ENCODE data around the gene DNAJC9. TPM values are rescaled to one million over a fixed set of nuclear protein-coding genes. Genes with fewer than 3 reads are reported as not detected.

The DNAJC9 gene
- total RNA-seq, 2 experiments from 2014 or later, result 66.6 to 68.9 TPM

DNA sequence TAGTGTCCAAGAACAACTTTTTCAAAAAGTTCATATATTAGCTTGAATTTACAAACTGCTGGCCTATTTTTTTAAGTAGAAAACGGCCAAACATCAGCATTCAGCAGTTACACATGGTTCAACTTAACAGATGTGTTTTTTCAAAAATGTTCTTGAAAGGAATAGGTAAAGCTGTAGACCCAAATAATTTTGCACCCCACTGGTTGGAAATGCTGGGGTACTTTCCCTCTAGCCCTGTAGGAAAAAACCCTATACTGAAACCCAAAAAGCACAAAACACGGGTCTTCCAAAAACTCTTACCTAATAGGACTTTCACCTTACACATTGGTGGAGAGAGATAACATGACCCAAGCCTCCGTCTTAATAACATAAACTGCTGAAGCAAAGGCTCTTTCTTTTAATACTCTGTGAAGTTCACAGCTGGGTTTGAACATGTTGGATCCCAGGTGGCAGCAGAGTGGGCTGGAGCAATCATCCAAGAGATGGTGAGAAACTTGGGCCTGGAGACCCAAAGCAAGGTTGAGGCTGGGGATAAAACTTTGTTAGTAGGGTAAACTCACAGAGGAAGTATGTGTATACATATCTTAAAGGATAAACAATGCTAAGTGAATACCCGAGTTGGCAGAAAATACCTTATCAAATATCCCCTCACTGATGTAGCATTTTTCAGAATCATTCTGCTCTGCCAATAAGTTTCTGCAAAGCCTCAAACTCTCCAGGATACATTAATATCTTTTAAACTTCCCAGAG lies 629 bp upstream of the DNAJC9 start:
- ChIA-PET CTCF (interaction anchor here (1.6 kb wide), 1 partner anchor 9 kb away, joined by 4 read pairs; no protein-coding TSS in a partner anchor), POLR2A (interaction anchor here (0.5 to 2.2 kb wide), 10 partner anchors 8 to 1376 kb away, joined by 3 to 9 read pairs (median 4); partner anchors contain the start of genes ANXA7, FAM149B1 and PPP3CB)

DNA sequence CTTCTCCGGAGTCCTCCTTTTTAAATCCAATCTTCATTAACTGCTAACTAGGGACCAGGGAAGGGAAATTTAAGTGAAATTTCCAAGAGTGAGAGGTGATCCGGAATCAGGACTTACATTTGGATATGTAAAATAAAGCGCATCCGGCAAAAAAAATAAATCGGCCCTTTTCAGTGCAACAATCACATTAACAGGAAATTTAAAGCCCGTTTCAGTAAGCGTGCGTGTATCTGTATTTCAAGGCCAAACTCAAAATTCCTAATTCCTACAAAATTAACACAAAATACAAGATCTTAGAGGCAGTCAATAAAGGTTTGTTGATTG lies 771 bp downstream of the DNAJC9 start:
- ChIA-PET CTCF (interaction anchor here (1.5 kb wide), 1 partner anchor 13 kb away, joined by 5 read pairs; no protein-coding TSS in a partner anchor), POLR2A (interaction anchor here (1.5 to 2.2 kb wide), 5 partner anchors 10 to 249 kb away, joined by 3 to 9 read pairs (median 6); partner anchors contain the start of genes ANXA7, FAM149B1 and PPP3CB)

DNA sequence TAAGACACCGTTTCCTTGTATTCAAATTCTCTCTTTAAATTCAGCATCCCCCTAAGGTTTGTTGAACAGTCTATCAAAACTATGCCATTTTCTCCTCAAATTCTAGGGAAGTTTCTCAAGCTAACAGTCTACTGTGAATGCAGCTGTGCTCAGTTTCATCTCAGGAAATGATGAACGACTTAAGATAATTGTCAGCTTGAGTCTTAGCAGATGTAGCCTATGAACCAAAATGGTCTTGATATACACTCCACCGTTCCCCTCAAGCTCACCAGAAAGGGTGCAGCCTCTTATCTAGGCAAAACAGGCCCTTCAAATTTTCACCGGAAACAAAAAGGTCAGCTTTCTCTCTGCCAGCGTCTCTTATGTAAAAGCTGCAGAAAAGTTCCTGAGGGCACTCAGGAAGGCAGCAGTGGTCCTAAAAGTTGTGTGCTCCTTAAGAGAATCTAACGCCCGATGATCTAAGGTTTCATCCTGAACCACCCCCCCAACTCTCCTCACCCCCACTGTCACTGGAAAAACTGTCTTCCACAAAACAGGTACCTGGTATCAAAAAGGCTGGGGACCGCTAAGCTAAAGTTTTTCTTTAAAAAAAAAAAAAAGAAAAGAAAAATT lies 2.1 kb downstream of the DNAJC9 start:
- CTCF ChIA-PET, result interaction anchor here (0.6 kb wide), 2 partner anchors 9 to 1146 kb away, joined by 3 to 4 read pairs; no protein-coding TSS in a partner anchor
- POLR2A ChIA-PET, result interaction anchor here (0.6 to 1.2 kb wide), 5 partner anchors 9 to 187 kb away, joined by 3 to 7 read pairs (median 3); no protein-coding TSS in a partner anchor

DNA sequence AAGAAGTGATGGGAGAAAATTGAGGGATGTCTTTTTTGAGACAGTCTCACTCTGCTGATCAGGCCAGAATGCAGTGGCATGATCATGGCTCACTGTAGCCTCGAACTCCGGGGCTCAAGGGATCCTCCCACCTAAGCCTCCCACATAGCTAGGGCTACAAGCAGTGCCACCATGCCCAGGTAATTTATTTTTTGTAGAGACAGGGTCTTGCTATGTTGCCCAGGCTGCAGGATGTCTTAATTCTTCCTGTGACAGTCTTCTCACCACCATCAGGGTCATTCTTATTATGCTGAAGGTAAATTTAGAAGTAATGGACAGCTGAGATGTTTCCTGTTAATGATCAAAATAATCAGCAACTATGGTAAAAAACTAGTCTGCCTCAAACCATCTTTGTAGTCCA lies 7.1 kb downstream of the DNAJC9 start:
- CTCF ChIA-PET, result no interaction called here

DNA sequence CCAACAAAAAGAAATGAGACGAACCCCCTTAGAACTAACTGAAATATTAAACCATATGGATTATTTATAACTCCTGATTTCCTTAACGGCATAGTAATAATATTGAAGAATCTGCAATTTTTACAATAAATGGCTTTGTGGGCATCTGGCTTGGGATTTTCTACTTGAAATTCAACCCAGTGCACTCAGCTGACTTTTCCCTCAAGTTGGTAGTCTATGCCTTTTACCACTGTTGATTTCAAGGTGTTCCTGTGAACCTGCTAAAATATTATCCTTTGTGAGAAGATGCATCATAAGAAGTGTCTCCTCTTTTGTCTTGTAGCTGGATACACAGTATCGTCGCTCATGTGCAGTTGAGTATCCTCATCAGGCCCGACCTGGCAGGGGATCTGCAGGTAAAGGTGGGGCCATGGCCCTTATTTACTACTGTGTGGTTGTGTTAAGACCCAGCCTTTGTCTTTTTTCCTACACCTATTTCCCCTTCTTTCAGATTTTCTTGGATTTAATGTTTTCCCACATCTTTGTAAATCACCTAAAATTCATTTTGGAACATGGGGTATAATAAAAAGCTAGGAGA lies 8.0 kb downstream of the DNAJC9 start:
- ChIA-PET POLR2A (no interaction called here), CTCF (interaction anchor here (1.7 kb wide), 1 partner anchor 9 kb away, joined by 4 read pairs; the partner anchor contains the start of gene DNAJC9)

More for the DNA sequence above, 7.1 kb downstream of the DNAJC9 start:
- POLR2A ChIA-PET, result no interaction called here

DNA sequence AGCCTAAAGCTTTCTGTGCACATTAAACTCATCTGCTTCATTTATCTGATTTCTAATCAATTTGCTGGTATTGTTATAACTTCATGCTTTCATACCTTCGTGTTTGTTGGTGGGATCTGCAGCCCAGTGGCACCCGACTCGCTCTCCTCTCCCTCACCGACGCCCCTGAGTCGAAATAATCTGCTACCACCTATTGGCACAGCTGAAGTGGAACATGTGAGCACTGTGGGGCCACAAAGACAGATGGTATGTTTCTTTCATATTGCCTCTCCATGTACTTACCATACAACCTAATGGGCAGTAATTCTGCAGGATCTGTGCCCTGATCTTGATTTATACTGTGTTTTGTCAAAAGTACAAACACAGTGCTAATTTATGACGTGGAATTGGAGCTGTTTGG lies 12.4 kb downstream of the DNAJC9 start:
- ChIA-PET CTCF (no interaction called here), POLR2A (no interaction called here)

DNA sequence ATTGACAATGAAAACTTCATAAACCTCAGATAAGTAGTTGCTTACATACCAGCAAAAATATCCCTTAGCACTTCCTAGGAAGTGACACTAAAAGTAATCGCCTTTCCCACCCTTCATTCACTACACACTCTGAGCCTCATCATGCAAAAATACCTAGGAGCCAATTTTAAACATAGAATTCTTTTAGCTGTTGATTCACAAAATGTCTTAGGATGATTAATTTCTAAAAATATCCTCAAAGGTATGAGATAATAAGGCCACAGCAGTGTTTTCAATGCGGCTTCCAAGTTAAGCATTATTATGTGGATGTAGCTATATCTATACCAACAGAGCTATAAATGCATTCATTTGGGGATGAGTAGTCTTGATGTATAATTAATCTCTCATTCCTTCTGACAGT lies 13.2 kb downstream of the DNAJC9 start:
- ChIA-PET POLR2A (no interaction called here), CTCF (no interaction called here)

DNA sequence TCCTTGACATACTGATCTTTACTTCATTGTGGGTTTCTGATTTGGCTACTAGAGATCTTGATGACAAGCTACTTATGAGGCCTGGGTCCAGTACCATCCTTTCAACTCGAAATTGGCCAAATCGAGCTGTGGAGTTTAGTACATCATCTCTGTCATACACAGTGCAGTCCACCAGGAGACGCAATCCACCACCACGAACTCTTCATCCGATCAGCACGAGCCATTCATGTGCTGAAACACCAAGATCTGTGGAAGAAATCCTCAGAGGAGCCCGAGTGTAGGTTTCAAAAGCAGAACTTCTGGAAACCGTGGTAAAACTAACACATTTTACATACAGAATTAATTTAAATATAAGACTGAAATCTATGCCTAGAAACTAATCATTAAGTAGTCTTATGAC lies 14.2 kb downstream of the DNAJC9 start:
- CTCF ChIA-PET, result no interaction called here
- POLR2A ChIA-PET, result no interaction called here

DNA sequence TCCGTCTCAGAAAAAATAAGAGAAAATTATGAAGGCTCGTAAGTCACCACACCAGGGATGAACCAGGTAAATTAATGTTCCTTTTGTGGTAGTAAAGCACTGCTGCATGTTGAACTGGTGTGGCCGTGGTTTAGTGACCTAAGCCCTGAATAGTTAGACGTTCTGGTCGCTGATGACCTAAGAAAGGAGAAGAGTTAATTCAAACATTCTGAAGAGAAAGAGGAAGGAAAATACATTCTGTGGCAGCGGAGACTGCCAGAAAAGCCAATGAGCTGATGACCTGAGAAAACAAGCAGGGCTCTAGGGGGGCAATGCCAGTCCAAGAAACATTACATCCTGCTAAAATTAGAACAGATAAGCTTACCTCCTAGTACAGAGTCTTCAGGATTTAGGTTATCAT lies 17.5 kb downstream of the DNAJC9 start:
- POLR2A ChIA-PET, result no interaction called here
- CTCF ChIA-PET, result interaction anchor here (0.6 kb wide), 1 partner anchor 9 kb away, joined by 3 read pairs; no protein-coding TSS in a partner anchor

DNA sequence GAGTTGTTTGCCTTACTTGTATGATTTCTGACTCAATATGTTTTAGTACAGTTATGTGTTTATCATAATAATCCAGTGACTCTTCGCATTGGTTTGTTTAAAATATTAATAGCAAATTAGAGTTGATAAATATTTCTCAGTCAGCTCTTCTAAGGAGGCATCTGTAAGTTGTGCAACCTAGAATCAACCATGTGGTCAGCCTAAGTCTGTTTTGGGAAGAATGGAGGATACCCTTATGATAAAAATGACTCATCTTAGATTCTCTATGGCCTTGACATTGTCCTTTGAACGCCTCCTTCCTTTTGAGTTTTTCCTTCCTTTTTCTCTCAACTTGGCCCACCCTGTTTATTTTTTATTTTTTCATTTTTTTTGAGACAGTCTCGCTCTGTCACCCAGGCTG lies 18.8 kb downstream of the DNAJC9 start:
- POLR2A ChIA-PET, result no interaction called here
- CTCF ChIA-PET, result no interaction called here

DNA sequence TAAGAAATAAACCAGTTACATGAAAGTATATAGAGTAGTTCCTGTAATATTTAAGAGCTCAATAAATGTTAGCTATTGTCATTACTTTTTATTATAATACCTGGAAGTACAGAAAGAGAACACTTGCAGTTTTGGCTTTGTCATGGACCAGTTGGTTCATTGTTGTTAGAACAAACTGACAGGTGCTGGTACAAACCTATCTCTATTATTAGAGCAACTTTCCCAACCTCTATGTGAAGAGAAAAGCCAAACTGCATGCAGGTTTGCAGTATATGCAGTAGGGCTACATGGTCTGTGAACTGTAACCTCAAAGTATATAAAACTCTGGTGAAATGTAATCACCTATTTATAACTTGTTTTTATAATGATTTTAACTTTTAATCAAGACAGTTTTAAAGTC lies 20.4 kb downstream of the DNAJC9 start:
- POLR2A ChIA-PET, result no interaction called here
- CTCF ChIA-PET, result no interaction called here

DNA sequence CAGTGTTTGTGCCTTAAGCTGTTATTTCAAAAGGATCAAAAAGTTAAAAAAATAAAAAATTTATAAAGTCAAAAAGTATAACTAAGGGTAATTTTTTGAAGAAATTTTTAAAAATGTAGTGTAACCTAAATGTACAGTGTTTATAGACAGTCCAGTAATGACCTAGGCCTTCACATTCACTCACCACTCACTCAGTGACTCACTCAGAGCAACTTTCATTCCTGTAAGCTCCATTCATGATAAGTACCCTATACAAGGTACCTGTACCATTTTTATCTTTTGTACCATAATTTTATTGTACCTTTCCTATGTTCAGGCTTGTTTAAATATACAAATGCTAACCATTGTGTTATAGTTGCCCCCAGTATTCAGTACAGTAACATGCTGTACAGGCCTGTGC lies 21.5 kb downstream of the DNAJC9 start:
- ChIA-PET CTCF (no interaction called here), POLR2A (no interaction called here)

DNA sequence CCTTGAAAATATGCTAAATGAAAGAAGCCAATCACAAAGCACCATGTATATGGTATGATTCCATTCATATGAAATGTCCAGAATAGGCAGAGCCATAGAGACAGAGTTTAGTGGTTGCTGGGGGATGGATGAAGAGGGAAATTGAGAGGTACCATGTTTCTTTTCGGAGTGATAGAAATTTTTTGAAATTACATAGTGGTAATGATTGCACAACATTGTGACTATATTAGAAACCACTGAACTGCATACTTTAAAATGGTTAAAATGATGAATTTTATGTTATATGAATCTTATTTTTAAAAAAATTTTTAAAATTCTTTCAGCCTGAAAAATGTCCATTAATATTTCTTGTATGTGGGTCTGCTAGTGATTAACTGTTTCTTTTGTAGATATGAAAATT lies 26.1 kb downstream of the DNAJC9 start:
- CTCF ChIA-PET, result no interaction called here
- POLR2A ChIA-PET, result no interaction called here

DNA sequence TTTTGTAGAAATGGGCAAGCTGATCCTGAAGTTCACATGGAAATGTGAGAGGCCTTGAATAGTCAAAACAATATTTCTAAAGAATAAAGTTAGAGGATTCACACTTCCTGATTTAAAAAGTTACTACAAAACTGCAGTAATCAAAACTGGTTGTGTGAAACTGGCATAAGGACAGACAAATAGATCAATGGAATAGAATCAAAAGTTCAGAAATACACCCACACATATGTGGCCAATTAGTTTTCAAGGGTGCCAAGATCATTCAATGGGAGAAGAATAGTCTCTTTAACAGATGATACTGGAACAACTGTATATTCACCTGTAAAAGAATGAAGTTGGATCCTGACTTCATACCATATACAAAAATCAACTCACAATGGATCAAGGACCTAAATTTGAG lies 27.7 kb downstream of the DNAJC9 start:
- POLR2A ChIA-PET, result no interaction called here
- CTCF ChIA-PET, result no interaction called here

DNA sequence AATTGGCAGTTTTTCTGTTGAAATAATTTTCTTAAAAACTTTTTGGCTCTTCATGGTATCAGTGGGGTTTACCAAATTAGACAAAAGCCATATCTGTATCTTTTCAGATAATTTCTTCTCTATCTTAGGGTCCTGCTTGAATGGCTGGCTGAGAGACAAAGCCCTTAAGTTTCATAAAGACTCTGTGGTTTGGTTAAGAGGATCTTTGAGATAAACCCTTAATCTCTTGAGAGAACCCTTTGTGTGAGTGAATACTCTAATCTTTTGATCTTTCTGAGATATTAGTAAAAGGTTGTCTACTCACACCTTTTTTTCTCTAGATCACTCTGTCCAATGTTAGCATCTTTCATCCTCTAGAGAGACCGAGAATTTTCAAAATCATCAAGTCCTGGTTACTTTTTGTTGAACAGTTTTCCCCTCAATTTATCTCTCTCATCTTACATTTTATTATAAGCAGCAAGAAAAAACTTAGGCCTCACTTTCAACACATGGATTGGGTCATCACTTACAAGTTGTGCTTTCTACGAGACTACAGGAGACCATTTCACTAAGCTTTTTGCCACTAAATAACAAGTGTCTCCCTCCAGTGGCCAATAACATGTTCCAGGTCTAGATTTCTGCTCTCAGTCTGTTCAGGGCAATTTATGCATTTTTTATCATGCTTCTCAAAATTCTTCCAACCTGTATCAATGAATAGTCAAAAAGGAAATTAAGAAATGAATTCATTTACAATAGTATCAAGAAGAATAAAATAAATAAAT lies 28.4 kb downstream of the DNAJC9 start:
- ChIA-PET CTCF (no interaction called here), POLR2A (no interaction called here)

DNA sequence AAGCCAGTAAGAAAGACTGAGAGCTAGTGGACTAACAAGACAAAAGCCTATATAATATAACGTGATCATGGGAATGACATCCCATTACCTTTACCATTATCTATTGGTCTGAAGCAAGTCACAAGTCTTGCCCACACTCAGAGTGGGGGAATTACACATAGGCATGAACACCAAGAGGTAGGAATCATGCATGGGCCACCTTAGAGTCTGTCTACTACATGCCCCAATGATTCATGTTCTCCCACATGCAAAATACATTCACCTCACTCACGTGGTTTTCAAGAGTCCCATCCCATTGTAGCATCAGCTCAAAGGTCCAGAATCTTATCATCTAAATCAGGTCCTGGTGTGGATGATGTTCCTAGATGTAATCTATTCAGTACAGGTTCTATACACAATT lies 29.4 kb downstream of the DNAJC9 start:
- ChIA-PET POLR2A (no interaction called here), CTCF (no interaction called here)

DNA sequence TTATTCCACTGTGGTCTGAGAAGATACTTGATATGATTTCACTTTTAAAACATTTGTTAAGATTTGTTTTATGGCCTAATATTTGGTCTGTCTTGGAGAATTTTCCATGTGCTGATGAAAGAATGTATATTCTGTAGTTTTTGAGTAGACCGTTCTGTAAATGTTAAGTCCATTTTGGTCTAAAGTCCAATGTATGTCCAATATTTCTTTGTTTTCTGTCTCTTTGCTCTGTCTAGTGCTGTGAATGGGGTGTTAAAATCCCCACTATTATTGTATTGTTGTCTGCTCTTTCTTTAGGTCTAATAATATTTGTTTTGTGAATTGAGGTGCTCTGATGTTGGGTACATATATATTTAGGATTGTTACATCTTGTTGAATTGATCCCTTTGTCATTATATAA lies 31.3 kb downstream of the DNAJC9 start:
- ChIA-PET CTCF (no interaction called here), POLR2A (no interaction called here)

DNA sequence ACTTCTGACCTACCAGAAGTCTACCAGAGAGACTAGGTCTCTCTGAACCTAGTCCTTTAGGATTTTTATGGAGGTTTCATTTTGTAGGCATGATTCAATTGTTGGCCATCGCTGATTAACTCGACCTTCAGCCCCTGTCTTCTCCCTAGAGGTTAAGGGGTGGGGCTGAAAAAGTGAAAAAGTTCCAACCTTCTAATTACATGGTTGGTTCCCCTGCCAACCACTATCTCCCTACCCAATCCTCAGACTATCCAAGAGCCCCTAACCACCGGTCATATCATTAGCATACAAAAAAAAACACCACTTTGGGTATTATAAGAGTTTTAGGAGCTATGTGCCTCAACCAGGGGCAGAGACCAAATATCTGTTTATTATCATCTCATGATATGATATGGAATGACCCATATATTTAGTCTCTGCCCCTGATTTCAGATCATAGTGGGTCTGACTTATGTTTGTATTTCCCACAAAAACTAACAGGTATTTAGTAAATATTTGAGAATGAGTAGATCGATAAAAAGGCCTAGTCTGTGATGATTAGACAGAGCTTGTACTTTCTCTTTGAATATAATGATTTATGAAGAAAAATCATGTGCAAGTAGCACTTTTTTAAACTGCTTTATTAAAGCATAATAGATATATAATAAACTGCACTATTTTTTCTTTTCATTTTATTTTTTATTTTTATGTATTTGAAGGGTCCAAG lies 35.8 kb downstream of the DNAJC9 start:
- ChIA-PET POLR2A (interaction anchor here (0.6 kb wide), 1 partner anchor 109 kb away, joined by 3 read pairs; no protein-coding TSS in a partner anchor), CTCF (no interaction called here)

DNA sequence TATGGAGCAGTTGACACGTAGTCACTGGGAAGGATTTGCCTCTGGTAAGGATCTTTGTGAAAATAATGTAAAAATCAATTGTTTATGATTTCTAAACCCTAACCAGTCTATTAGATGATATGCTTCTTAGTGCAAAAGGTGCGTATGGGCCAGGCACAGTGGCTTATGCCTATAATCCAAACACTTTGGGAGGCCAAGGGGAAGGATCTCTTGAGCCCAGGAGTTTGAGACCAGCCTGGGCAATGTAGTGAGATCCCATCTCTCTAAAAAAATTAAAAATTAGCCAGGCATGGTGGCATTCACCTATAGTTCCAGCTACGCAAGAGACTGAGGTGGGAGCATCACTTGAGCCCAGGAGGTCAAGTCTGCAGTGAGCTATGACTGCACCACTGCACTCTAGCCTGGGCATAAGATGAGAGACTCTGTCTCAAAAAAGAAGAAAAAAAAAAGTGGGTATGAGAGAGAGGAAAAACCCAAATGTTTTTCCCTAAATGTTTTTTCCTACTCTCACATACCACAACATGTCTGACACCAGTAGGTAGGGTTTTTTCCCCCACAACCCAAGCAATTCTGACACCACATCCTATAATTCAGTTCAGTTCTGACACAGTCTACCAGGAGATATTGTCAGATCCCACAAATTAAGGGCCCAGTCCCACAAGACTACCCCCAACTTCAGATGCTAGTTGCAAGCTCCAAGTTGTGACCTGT lies 36.5 kb downstream of the DNAJC9 start:
- POLR2A ChIA-PET, result interaction anchor here (0.6 kb wide), 1 partner anchor 109 kb away, joined by 3 read pairs; no protein-coding TSS in a partner anchor
- CTCF ChIA-PET, result interaction anchor here (1.1 kb wide), 1 partner anchor 322 kb away, joined by 5 read pairs; no protein-coding TSS in a partner anchor
